Lung (tissue), 16 donors: ENCODE results near the gene SLC15A3. TPM values are rescaled to one million over a fixed set of nuclear protein-coding genes. Genes with fewer than 3 reads are reported as not detected.

Experiments used
- ATAC-seq: fragments of 200-7000 bp; cut with Tn5 transposase; one replicate; pipeline ENCODE4 v1.9.1; 2020; ENCODE audit warnings: moderate number of reproducible peaks; ENCODE audit not compliant: insufficient read depth, low FRiP score
- DNase-seq, 3 donors: peaks; one replicate each; pipeline ENCODE4 v3.0.0-alpha.2; 2013 to 2017
- H3K27ac ChIP-seq, 2 donors: one replicate each; pipeline ENCODE4 v1.5.1; 2013; ENCODE audit warnings: mild to moderate bottlenecking in 2 of 2, moderate library complexity in 2 of 2, control low read depth in 1 of 2, inconsistent platforms in 1 of 2, low read depth in 1 of 2, low read length in 1 of 2
- H3K27me3 ChIP-seq, 3 donors: one replicate each; pipeline ENCODE4 v1.5.1; 2013; ENCODE audit warnings: low read length in 2 of 3; ENCODE audit not compliant: control insufficient read depth in 3 of 3, insufficient read depth in 3 of 3
- H3K36me3 ChIP-seq, 4 donors: one replicate each; pipeline ENCODE4 v1.5.1; 2013; ENCODE audit warnings: low read length in 4 of 4, mild to moderate bottlenecking in 1 of 4, moderate library complexity in 1 of 4; ENCODE audit not compliant: control insufficient read depth in 4 of 4, insufficient read depth in 4 of 4
- H3K4me1 ChIP-seq, 5 donors: one replicate each; pipeline ENCODE4 v1.5.1; 2013; ENCODE audit warnings: low read length in 5 of 5, mild to moderate bottlenecking in 2 of 5, moderate library complexity in 1 of 5; ENCODE audit not compliant: control insufficient read depth in 5 of 5, insufficient read depth in 5 of 5
- H3K4me3 ChIP-seq: one replicate; pipeline ENCODE4 v1.5.1; 2013; ENCODE audit warnings: mild to moderate bottlenecking, control low read depth, moderate library complexity
- H3K9ac ChIP-seq, 2 donors: one replicate each; pipeline ENCODE4 v1.5.1; 2013; ENCODE audit warnings: low read length in 2 of 2, control low read depth in 1 of 2; ENCODE audit not compliant: insufficient read depth in 1 of 2
- H3K9me3 ChIP-seq, 4 donors: one replicate each; pipeline ENCODE4 v1.5.1; 2013; ENCODE audit warnings: low read length in 3 of 4, mild to moderate bottlenecking in 1 of 4, moderate library complexity in 1 of 4; ENCODE audit not compliant: control insufficient read depth in 4 of 4, insufficient read depth in 3 of 4
- CTCF ChIP-seq: IDR thresholded peaks from 2 replicates; pipeline ENCODE4 v1.5.1; 2012; ENCODE audit warnings: mild to moderate bottlenecking; ENCODE audit errors: control extremely low read depth, extremely low read depth
- WGBS, 2 donors: extraction: QIAGEN DNeasy Blood & Tissue Kit; methylation state at CpG; one replicate each; pipeline ENCODE4 v1.1.7; 2013; 5-methylcytosine and 5-hydroxymethylcytosine counted together
- long read RNA-seq, 5 donors: transcript quantifications; one replicate each; lab custom pipeline, GENCODE V29; 2026
- polyA plus RNA-seq, 2 donors: library from polyadenylated mRNA; stranded (reverse); fragments of 200-250 nt; gene quantifications; one replicate each; pipeline ENCODE4 v1.2.1, GENCODE V29; 2013
- total RNA-seq, 2 donors: library from RNA; depleted of rRNA in 1 of 2; stranded (reverse); fragments of >200 nt in 1 of 2; gene quantifications; one replicate each; pipeline ENCODE4 v1.2.1, GENCODE V29; 2014 to 2021
- donor health status: control.
- donor health status: control.
- donor health status: Bipolar disorder and iron deficiency.
- donor health status: healthy.
- donor health status: DM: yes; HTN: yes; CAD: no.

Gene SLC15A3
- total RNA-seq: 100 to 1,000 TPM in 1 of 2 donors, 10 to 100 TPM in 1; 29.9 to 106 TPM
- 100 to 1,000 TPM in 1 of 2 donors, 10 to 100 TPM in 1; 91.6 to 166 TPM for polyA plus RNA-seq
- long read RNA-seq, donor 1, full-length matches to known transcripts: 3 of 3 reads
- long read RNA-seq, donor 1, partial matches to known transcripts: 0 of 3 reads
- long read RNA-seq, donor 1, other reads (novel, unspliced or antisense): 0 of 3 reads
- long read RNA-seq, donor 2, partial matches to known transcripts: 0 of 1 reads
- long read RNA-seq, donor 2, other reads (novel, unspliced or antisense): 0 of 1 reads
- long read RNA-seq, donor 3, partial matches to known transcripts: 0 of 1 reads
- long read RNA-seq, donor 3, other reads (novel, unspliced or antisense): 0 of 1 reads
- long read RNA-seq, donor 4, full-length matches to known transcripts: 1 of 1 reads
- long read RNA-seq, donor 4, partial matches to known transcripts: 0 of 1 reads
- long read RNA-seq, donor 4, other reads (novel, unspliced or antisense): 0 of 1 reads
- long read RNA-seq, donor 5, full-length matches to known transcripts: 5 of 5 reads
- long read RNA-seq, donor 5, partial matches to known transcripts: 0 of 5 reads
- long read RNA-seq, donor 5, other reads (novel, unspliced or antisense): 0 of 5 reads

- TF ChIP-seq CTCF: no peak
- Histone ChIP-seq H3K27ac (peak within 1 kb of the TSS; percentile 24 to 96), H3K4me3 (peak within 1 kb of the TSS; percentile 31), H3K9me3 (no peaks in the 10 kb centered on the region), H3K4me1 (peaks cover 0 to 18% (median 4%) of the 10 kb centered on the region in 5 donors), H3K36me3 (no peaks in the 10 kb centered on the region), H3K9ac (peak within 1 kb of the TSS in 1 of 2 donors; percentile 54), H3K27me3 (peaks cover 0 to 4% (median 0%) of the 10 kb centered on the region in 3 donors)
- DNase-seq: peak; percentile 61 to 84 (median 80)
- WGBS, 2 donors: 3 to 6% methylated on average over 23 of the region's 23 CpGs
- peak; percentile 73 for ATAC-seq
Observed at GRCh38 chr11:60951904-60952741, at the start of gene SLC15A3. Gene SLC15A3 (minus strand): TSS chr11:60952176. CDS start chr11:60951551, 625 bp downstream.

GRCh38 chr11:61000426-61000825 is 48.5 kb upstream of the SLC15A3 start:
- no peaks in the 10 kb centered on the region for H3K36me3 ChIP-seq
- H3K27me3 ChIP-seq: peaks cover 0 to 3% (median 0%) of the 10 kb centered on the region in 3 donors
- no peak for TF ChIP-seq CTCF
- H3K4me1 ChIP-seq: peaks cover 0 to 31% (median 10%) of the 10 kb centered on the region in 5 donors
- H3K4me3 ChIP-seq: no peak overlapping the region
- ATAC-seq (no peak), DNase-seq (no peak)
- no peaks in the 10 kb centered on the region for H3K9me3 ChIP-seq
- WGBS, 2 donors: 80 to 89% methylated on average over 11 of the region's 11 CpGs
- no peak overlapping the region for H3K9ac ChIP-seq
- no peak overlapping the region for H3K27ac ChIP-seq

- Histone ChIP-seq H3K27me3 (no peaks in the 10 kb centered on the region), H3K9me3 (no peaks in the 10 kb centered on the region), H3K4me1 (peaks cover 0 to 17% (median 9%) of the 10 kb centered on the region in 5 donors), H3K9ac (no peak overlapping the region), H3K4me3 (no peak overlapping the region), H3K36me3 (no peaks in the 10 kb centered on the region), H3K27ac (no peak overlapping the region)
- TF ChIP-seq CTCF: no peak
- DNase-seq (no peak), ATAC-seq (no peak)
- 63 to 72% methylated on average over 13 of the region's 13 CpGs for WGBS, 2 donors
Observed at GRCh38 chr11:60996381-60997138, 44.6 kb upstream of the SLC15A3 start.
